Right cardiac atrium (tissue), 5 donors: ENCODE data around the gene CPVL. TPM values are rescaled to one million over a fixed set of nuclear protein-coding genes. Genes with fewer than 3 reads are reported as not detected.
A peak's percentile ranks its signal among the peaks of the same experiment; 100 is the strongest.

Experiments used
- ATAC-seq, 2 donors: fragments of 200-7000 bp; cut with Tn5 transposase; one replicate each; pipeline versions ENCODE4 v1.8.0 to v1.9.1; 2020; ENCODE audit warnings: moderate library complexity in 2 of 2, mild to moderate bottlenecking in 1 of 2
- DNase-seq, 3 donors: peaks; one replicate each; pipeline ENCODE4 v3.0.0-alpha.2; 2020
- H3K27ac ChIP-seq: one replicate; pipeline ENCODE4 v1.5.1; 2013; ENCODE audit warnings: mild to moderate bottlenecking, low read length, control low read depth, moderate library complexity
- H3K27me3 ChIP-seq: one replicate; pipeline ENCODE4 v1.6.1; 2013; ENCODE audit not compliant: control insufficient read depth, insufficient read depth
- H3K4me1 ChIP-seq: one replicate; pipeline ENCODE4 v1.6.1; 2013; ENCODE audit warnings: low read length; ENCODE audit not compliant: control insufficient read depth, insufficient read depth
- H3K4me3 ChIP-seq: one replicate; pipeline ENCODE4 v1.5.1; 2013; ENCODE audit warnings: low read length, control low read depth
- H3K9me3 ChIP-seq: one replicate; pipeline ENCODE4 v1.6.1; 2013; ENCODE audit warnings: low read length; ENCODE audit not compliant: control insufficient read depth
- WGBS: extraction: QIAGEN DNeasy Blood & Tissue Kit; methylation state at CpG from one replicate; pipeline ENCODE4 v1.1.7; 2013; 5-methylcytosine and 5-hydroxymethylcytosine counted together
- intact Hi-C, 4 donors: fragments of 100-400 bp; cut with DNase I; formaldehyde crosslinking; loops; one replicate each; pipeline versions ENCODE4 v1.11.0 to v1.14.0; 2022 to 2023
- polyA plus RNA-seq: library from polyadenylated mRNA; stranded (reverse); fragments of 200-250 nt; gene quantifications from one replicate; pipeline ENCODE4 v1.2.3, GENCODE V29; 2013
- total RNA-seq, 4 donors: library from RNA; stranded (reverse); fragmentation: NEBNext Ultra II Directional; extraction: Animal tissue kit (Norgen Biotek cat#: 25700); gene quantifications; one replicate each; pipeline ENCODE4 v1.2.1, GENCODE V29; 2021
- donor health status: healthy with polysubstance abuse.
- donor health status: DM: no; HTN: yes; CAD: no.
- donor health status: DM: no; HTN: no; CAD: no.
- donor health status: DM: no; HTN: yes; CAD: no; lungs with severe emphysema.
- donor health status: DM: yes; HTN: yes; CAD: no.

CPVL gene
- total and polyA plus RNA-seq, 5 donors = 3.2 to 14.4 (median 10.4) TPM

- Histone ChIP-seq H3K9me3 (no peaks in the 10 kb centered on the region), H3K27ac (no peak overlapping the region), H3K27me3 (no peaks in the 10 kb centered on the region), H3K4me3 (no peak overlapping the region), H3K4me1 (peaks cover 5% of the 10 kb centered on the region)
- peak; percentile 47 to 77 for ATAC-seq
- no peak for DNase-seq
- WGBS = 70% methylated on average over 12 of the region's 12 CpGs
- intact Hi-C loops = no loop called here
Measured at GRCh38 chr7:28999895-29000716, 146.2 kb downstream of the CPVL start.

GRCh38 chr7:28999427-28999826 lies 146.9 kb downstream of the CPVL start:
- Histone ChIP-seq H3K27me3 (no peaks in the 10 kb centered on the region), H3K4me3 (no peak overlapping the region), H3K4me1 (peaks cover 5% of the 10 kb centered on the region), H3K27ac (no peak overlapping the region), H3K9me3 (no peaks in the 10 kb centered on the region)
- intact Hi-C loops = no loop called here
- ATAC-seq = peak; percentile 59 to 73
- no peak for DNase-seq
- 74% methylated on average over 5 of the region's 5 CpGs for WGBS

- Histone ChIP-seq H3K9me3 (no peaks in the 10 kb centered on the region), H3K4me1 (peaks cover 5% of the 10 kb centered on the region), H3K27me3 (no peaks in the 10 kb centered on the region), H3K4me3 (no peak overlapping the region), H3K27ac (no peak overlapping the region)
- DNase-seq (peak in 1 of 3 donors; percentile 46), ATAC-seq (peak; percentile 51 to 62)
- intact Hi-C loops = no loop called here
- 17% methylated on average over 4 of the region's 4 CpGs for WGBS
Measured at GRCh38 chr7:28998105-28998504, 148.2 kb downstream of the CPVL start.

GRCh38 chr7:28996836-28997235 lies 149.5 kb downstream of the CPVL start:
- intact Hi-C loops = no loop called here
- 46% methylated on average over 6 of the region's 6 CpGs for WGBS
- Histone ChIP-seq H3K27me3 (no peaks in the 10 kb centered on the region), H3K4me3 (no peak overlapping the region), H3K27ac (no peak overlapping the region), H3K4me1 (peaks cover 5% of the 10 kb centered on the region), H3K9me3 (no peaks in the 10 kb centered on the region)
- peak; percentile 44 to 58 for ATAC-seq
- DNase-seq = no peak

- 93% methylated on average over 4 of the region's 4 CpGs for WGBS
- Histone ChIP-seq H3K9me3 (no peaks in the 10 kb centered on the region), H3K27ac (no peak overlapping the region), H3K4me3 (no peak overlapping the region), H3K4me1 (peaks cover 7% of the 10 kb centered on the region), H3K27me3 (no peaks in the 10 kb centered on the region)
- intact Hi-C loops = no loop called here
- no peak for DNase-seq
- no peak for ATAC-seq
Measured at GRCh38 chr7:28993371-28993770, 153.0 kb downstream of the CPVL start.

GRCh38 chr7:28992798-28993197 lies 153.5 kb downstream of the CPVL start:
- WGBS = 73% methylated on average over 1 of the region's 1 CpG
- no peak for ATAC-seq
- H3K4me1 ChIP-seq = peaks cover 6% of the 10 kb centered on the region
- H3K27ac ChIP-seq = no peak overlapping the region
- intact Hi-C loops = no loop called here
- H3K27me3 ChIP-seq = no peaks in the 10 kb centered on the region
- no peak overlapping the region for H3K4me3 ChIP-seq
- DNase-seq = no peak
- no peaks in the 10 kb centered on the region for H3K9me3 ChIP-seq

- H3K27me3 ChIP-seq = no peaks in the 10 kb centered on the region
- H3K9me3 ChIP-seq = no peaks in the 10 kb centered on the region
- DNase-seq (peak; percentile 60 to 85 (median 85)), ATAC-seq (peak; percentile 40 to 51)
- WGBS = 62% methylated on average over 11 of the region's 11 CpGs
- H3K4me1 ChIP-seq = peaks cover 14% of the 10 kb centered on the region
- no peak overlapping the region for H3K4me3 ChIP-seq
- H3K27ac ChIP-seq = no peak overlapping the region
- intact Hi-C loops = no loop called here
Measured at GRCh38 chr7:28990200-28990960, 156.0 kb downstream of the CPVL start.

GRCh38 chr7:28989211-28989980 lies 156.9 kb downstream of the CPVL start:
- 83% methylated on average over 6 of the region's 6 CpGs for WGBS
- DNase-seq (no peak), ATAC-seq (peak in 1 of 2 donors; percentile 10)
- H3K27ac ChIP-seq = no peak overlapping the region
- intact Hi-C loops = no loop called here
- H3K4me1 ChIP-seq = peaks cover 16% of the 10 kb centered on the region
- H3K27me3 ChIP-seq = no peaks in the 10 kb centered on the region
- no peak overlapping the region for H3K4me3 ChIP-seq
- H3K9me3 ChIP-seq = no peaks in the 10 kb centered on the region

- WGBS = 66% methylated on average over 4 of the region's 4 CpGs
- Histone ChIP-seq H3K27me3 (no peaks in the 10 kb centered on the region), H3K27ac (no peak overlapping the region), H3K4me1 (peaks cover 16% of the 10 kb centered on the region), H3K4me3 (no peak overlapping the region), H3K9me3 (no peaks in the 10 kb centered on the region)
- intact Hi-C loops = no loop called here
- DNase-seq (peak; percentile 54 to 69 (median 63)), ATAC-seq (peak; percentile 4 to 28)
Measured at GRCh38 chr7:28988810-28989209, 157.5 kb downstream of the CPVL start.

GRCh38 chr7:28988091-28988490 lies 158.2 kb downstream of the CPVL start:
- intact Hi-C loops = no loop called here
- no peaks in the 10 kb centered on the region for H3K27me3 ChIP-seq
- 82% methylated on average over 5 of the region's 5 CpGs for WGBS
- H3K9me3 ChIP-seq = no peaks in the 10 kb centered on the region
- no peak overlapping the region for H3K27ac ChIP-seq
- ATAC-seq = no peak
- no peak overlapping the region for H3K4me3 ChIP-seq
- DNase-seq = no peak
- peaks cover 16% of the 10 kb centered on the region for H3K4me1 ChIP-seq

GRCh38 chr7:28986765-28987110 lies 159.6 kb downstream of the CPVL start:
- Histone ChIP-seq H3K9me3 (no peaks in the 10 kb centered on the region), H3K27ac (no peak overlapping the region), H3K4me1 (peaks cover 16% of the 10 kb centered on the region), H3K27me3 (no peaks in the 10 kb centered on the region), H3K4me3 (no peak overlapping the region)
- 26% methylated on average over 2 of the region's 2 CpGs for WGBS
- ATAC-seq (peak; percentile 88 to 93), DNase-seq (no peak)
- intact Hi-C loops = no loop called here
